GM12873 (cell line): ENCODE results near the gene SLC1A7.

ENCODE experiments used
- TF ChIP-seq, protein P1 (sequence below): IDR thresholded peaks from 2 replicates; pipeline ENCODE4 v1.5.1; 2012; ENCODE audit warnings: low read depth, mild to moderate bottlenecking, moderate library complexity, low read length, control low read depth; ENCODE audit not compliant: insufficient read depth; ENCODE audit errors: missing control alignments

SLC1A7 gene

DNA sequence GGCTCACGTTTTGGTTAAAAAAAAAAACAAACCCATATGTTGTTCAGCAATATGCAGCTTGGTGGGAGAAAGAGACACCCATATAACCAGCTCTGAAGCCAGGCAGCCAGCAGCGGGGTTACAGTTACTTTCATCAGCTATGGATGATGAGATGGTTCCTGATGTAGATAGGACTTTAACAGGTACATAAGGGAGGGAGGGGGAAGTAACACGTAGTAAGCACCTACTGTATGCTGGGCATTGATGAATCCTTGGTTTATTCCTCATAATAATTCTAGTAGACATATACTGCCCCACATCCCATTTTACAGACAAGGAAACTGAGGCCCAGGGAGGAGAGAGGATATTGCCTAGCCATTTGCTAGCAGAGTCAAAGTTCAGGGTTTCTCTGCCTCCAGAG, 2.0 kb downstream of the SLC1A7 start:
- TF ChIP-seq, protein P1, sequence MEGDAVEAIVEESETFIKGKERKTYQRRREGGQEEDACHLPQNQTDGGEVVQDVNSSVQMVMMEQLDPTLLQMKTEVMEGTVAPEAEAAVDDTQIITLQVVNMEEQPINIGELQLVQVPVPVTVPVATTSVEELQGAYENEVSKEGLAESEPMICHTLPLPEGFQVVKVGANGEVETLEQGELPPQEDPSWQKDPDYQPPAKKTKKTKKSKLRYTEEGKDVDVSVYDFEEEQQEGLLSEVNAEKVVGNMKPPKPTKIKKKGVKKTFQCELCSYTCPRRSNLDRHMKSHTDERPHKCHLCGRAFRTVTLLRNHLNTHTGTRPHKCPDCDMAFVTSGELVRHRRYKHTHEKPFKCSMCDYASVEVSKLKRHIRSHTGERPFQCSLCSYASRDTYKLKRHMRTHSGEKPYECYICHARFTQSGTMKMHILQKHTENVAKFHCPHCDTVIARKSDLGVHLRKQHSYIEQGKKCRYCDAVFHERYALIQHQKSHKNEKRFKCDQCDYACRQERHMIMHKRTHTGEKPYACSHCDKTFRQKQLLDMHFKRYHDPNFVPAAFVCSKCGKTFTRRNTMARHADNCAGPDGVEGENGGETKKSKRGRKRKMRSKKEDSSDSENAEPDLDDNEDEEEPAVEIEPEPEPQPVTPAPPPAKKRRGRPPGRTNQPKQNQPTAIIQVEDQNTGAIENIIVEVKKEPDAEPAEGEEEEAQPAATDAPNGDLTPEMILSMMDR, result no peak

DNA sequence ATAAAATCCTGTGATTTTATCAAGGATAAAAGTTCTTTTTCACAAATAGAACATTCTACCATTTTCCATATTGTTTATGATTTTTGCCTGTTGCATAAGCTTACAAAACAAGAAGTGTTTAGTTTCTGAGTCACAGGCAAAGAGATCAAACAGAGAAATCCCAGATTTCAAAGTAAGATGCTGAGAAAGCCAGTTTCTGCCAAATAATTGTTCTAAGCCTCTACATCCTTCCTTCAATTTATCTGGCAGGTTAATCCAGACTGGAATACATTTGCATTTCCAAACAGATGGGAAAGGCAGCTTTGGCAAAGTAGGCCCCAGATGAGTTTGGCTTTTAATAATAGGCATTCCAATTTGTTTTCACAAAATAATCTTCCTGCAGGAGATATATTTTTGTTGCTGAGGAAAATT, 2.5 kb downstream of the SLC1A7 start:
- TF ChIP-seq, protein P1, result no peak

DNA sequence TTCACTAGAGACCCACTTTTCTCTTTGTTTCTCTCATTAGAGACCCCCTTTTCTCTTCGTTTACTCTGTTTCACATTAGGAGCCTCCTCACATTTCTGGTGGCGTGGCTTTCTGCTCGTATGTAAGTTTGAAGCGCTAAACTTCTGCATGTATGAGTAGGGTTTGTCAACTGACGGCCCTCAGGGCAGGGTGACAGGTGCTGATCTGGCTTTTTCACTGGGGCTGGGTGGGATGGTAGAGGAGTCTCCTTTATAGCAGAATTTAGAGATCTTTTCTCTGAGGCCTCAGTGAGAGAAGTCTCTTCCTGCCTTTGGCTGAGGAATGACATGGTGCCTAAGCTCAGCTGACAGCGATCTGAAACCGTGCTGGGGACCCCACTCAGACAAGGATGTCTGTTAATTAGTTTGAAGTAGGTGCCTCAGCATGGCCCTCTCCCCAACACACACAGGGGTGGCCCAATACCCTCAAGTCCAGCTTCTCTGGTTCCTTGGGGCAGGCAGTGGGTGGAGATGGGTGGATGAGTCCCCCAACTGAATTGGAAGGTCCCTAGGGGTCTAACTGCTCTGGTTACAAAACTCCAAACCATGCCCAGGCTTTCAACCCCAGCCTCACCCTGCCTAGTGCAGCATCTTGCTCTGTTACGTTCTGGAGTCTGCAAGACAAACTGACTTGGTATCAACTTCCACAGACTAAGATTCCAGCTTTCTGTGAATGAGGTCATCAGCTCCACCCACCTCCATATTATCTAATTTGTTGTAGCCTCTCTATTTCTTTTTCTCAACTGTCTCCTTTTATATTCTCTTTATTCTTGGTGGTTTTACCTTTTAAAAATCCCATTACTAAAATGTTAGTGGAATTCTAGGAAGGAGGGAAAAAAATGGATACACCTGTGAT, 3.2 kb downstream of the SLC1A7 start:
- TF ChIP-seq, protein P1, result no peak

DNA sequence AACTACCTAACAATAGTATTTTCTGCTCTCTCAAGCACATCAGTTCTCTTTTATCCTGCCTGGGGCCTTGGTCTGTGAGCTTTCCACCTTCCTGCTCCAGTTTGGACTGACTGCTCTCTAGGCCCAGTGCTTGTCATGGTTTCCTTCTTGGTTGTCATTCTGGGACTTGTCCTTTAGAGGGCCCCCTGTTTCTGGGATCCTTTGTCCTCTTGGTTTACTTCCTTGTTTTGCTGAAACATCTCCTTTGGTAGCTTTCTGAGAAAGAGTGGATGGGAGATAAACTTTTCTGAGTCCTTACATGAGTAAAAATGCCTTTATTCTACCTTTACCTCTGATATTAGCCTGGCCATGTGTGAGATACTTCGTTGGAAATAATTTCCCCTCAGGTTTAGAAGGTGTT, 4.7 kb downstream of the SLC1A7 start:
- TF ChIP-seq, protein P1, result peak; percentile 40

DNA sequence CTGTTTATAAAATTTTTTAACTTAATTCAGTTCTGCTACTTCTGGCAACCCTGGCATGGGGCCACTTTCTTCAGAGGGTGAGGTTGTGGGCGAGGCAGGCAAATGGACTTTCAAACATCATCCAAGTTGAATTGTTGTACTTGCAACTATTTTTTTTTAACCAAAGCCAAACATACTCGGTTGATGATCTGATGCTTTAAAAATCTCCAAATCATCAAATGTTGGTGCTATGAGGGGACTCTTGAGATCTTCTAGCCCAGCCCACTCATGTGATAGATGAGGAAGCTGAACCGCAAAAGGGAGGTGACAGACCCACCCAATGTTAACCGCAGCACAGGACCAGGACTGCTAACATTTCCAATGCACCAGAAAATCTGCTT, 6.7 kb downstream of the SLC1A7 start:
- TF ChIP-seq, protein P1, result no peak

DNA sequence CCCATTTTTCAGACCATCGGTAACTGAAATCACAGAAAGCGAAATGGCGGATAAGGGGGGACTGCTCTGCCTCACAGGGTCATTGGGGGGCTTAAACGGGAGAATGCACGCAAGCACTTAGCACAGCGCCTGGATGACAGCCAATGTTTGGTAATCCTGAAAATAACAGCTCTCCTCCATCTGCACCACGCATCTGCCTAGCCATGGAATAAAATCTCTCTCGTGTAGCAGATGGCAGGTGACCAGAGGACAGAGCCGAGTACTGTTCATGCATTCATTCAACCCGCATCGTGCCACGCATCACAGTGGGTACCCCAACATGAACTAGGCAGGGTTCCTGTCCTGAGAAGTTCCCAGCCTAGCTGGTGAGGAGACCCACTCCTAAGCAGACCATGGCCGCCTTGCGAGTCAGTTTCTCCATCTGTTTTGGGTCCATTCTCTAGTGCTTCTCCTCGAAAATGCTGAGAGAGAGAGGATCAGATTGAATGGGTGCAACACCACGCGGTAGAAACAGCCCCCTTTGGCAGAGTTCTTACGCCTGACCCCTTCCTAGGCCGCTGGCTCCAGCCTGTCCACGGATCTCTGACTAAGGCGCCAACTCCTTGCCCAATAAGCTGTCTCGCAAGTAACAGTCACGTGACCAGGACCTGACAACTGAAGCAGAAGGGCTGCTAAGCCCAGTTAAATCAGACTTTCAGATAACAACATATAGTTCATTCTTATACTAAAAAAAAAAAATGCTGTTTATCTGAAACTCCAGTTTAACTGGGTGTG, 7.3 kb downstream of the SLC1A7 start:
- TF ChIP-seq, protein P1, result no peak

DNA sequence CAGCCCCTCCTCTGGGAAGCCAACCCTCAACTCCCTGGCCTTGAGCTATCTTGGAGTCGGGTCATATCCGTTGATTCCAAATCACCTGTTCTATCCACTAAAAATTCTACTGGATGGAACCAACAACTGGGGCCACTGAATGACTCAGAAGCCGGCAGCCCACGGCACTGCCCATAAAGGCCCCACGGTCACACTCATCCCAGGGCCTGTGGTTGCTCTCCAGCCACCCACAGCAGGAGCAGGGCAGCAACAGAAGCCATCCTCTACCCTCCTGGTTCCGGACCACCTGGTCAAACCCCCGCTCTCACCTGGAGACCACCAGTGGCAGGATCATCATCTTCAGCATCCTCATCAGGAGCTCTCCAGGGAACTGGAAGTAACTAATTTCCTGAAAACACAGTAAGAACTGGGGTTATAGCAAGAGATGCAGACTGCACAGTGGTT, 8.4 kb downstream of the SLC1A7 start:
- TF ChIP-seq, protein P1, result no peak
